ENCODE measurements around the gene SLC43A2. TPM values are rescaled to one million over a fixed set of nuclear protein-coding genes. Genes with fewer than 3 reads are reported as not detected.
A peak's percentile ranks its signal among the peaks of the same experiment; 100 is the strongest.

Gene SLC43A2
- total and polyA plus RNA-seq, 2 donors from 2014 or later: 48.9 to 60.4 TPM

GRCh38 chr17:1638624-1639300 is 10.1 kb upstream of the SLC43A2 start:
- Histone ChIP-seq H3K4me1 (ENCODE audit: control insufficient read depth in 2 of 3, insufficient read depth in 2 of 3, low read depth in 1 of 3, low read length in 3 of 3) (peaks cover 0 to 3% (median 0%) of the 10 kb centered on the region in 3 donors), H3K4me3 (ENCODE audit: low read length in 3 of 3) (no peak overlapping the region), H3K9ac (ENCODE audit: low read length in 3 of 3) (no peak overlapping the region), H3K27me3 (ENCODE audit: control insufficient read depth, insufficient read depth, low read length) (no peaks in the 10 kb centered on the region), H3K27ac (ENCODE audit: low read depth in 2 of 2, low read length in 2 of 2) (no peak overlapping the region), H3K9me3 (ENCODE audit: control insufficient read depth in 2 of 3, insufficient read depth in 1 of 3, low read length in 3 of 3) (no peaks in the 10 kb centered on the region), H3K36me3 (ENCODE audit: control insufficient read depth in 2 of 3, insufficient read depth in 3 of 3, low read length in 3 of 3) (peaks cover 0 to 12% (median 4%) of the 10 kb centered on the region in 3 donors)
- no peak for DNase-seq
- no peak for FAIRE-seq
- TF ChIP-seq CTCF (IDR thresholded peaks at IDR 0.05; ENCODE audit: borderline replicate concordance, extremely low read depth, insufficient read depth): no peak
- intact Hi-C loops (cut with DNase I): loop anchor here (10.0 kb wide), 1 partner anchor 64 kb away; no protein-coding TSS in a partner anchor

- H3K9me3 ChIP-seq (ENCODE audit: control insufficient read depth in 2 of 3, insufficient read depth in 1 of 3, low read length in 3 of 3): no peaks in the 10 kb centered on the region
- no peak for FAIRE-seq
- no peak overlapping the region for H3K9ac ChIP-seq (ENCODE audit: low read length in 3 of 3)
- H3K27ac ChIP-seq (ENCODE audit: low read depth in 2 of 2, low read length in 2 of 2): no peak overlapping the region
- DNase-seq: peak in 4 of 5 donors; percentile 71 to 78 (median 74)
- TF ChIP-seq CTCF (IDR thresholded peaks at IDR 0.05; ENCODE audit: borderline replicate concordance, extremely low read depth, insufficient read depth): no peak
- H3K4me1 ChIP-seq (ENCODE audit: control insufficient read depth in 2 of 3, insufficient read depth in 2 of 3, low read depth in 1 of 3, low read length in 3 of 3): peaks cover 0 to 3% (median 0%) of the 10 kb centered on the region in 3 donors
- no peak overlapping the region for H3K4me3 ChIP-seq (ENCODE audit: low read length in 3 of 3)
- peaks cover 0 to 12% (median 4%) of the 10 kb centered on the region in 3 donors for H3K36me3 ChIP-seq (ENCODE audit: control insufficient read depth in 2 of 3, insufficient read depth in 3 of 3, low read length in 3 of 3)
- intact Hi-C loops (cut with DNase I): loop anchor here (10.0 kb wide), 1 partner anchor 63 kb away; no protein-coding TSS in a partner anchor
- H3K27me3 ChIP-seq (ENCODE audit: control insufficient read depth, insufficient read depth, low read length): no peaks in the 10 kb centered on the region
Observed at GRCh38 chr17:1638171-1638590, 9.5 kb upstream of the SLC43A2 start.

GRCh38 chr17:1636732-1637285 is 8.2 kb upstream of the SLC43A2 start:
- no peak overlapping the region for H3K4me3 ChIP-seq (ENCODE audit: low read length in 3 of 3)
- intact Hi-C loops (cut with DNase I): loop anchor here (10.0 kb wide), 1 partner anchor 62 kb away; no protein-coding TSS in a partner anchor
- DNase-seq: no peak
- peaks cover 0 to 3% (median 0%) of the 10 kb centered on the region in 3 donors for H3K4me1 ChIP-seq (ENCODE audit: control insufficient read depth in 2 of 3, insufficient read depth in 2 of 3, low read depth in 1 of 3, low read length in 3 of 3)
- no peak for FAIRE-seq
- H3K9ac ChIP-seq (ENCODE audit: low read length in 3 of 3): no peak overlapping the region
- no peak for TF ChIP-seq CTCF (IDR thresholded peaks at IDR 0.05; ENCODE audit: borderline replicate concordance, extremely low read depth, insufficient read depth)
- H3K36me3 ChIP-seq (ENCODE audit: control insufficient read depth in 2 of 3, insufficient read depth in 3 of 3, low read length in 3 of 3): peaks cover 0 to 12% (median 4%) of the 10 kb centered on the region in 3 donors
- H3K27me3 ChIP-seq (ENCODE audit: control insufficient read depth, insufficient read depth, low read length): no peaks in the 10 kb centered on the region
- no peaks in the 10 kb centered on the region for H3K9me3 ChIP-seq (ENCODE audit: control insufficient read depth in 2 of 3, insufficient read depth in 1 of 3, low read length in 3 of 3)
- H3K27ac ChIP-seq (ENCODE audit: low read depth in 2 of 2, low read length in 2 of 2): no peak overlapping the region

All from kidney (tissue), 14 donors.